Activated naive CD8-positive, alpha-beta T cell treated with anti-CD3 and anti-CD28 coated beads for 36 hours (primary cell): ENCODE data around the gene TALDO1. TPM values are rescaled to one million over a fixed set of nuclear protein-coding genes. Genes with fewer than 3 reads are reported as not detected.
A peak's percentile ranks its signal among the peaks of the same experiment; 100 is the strongest.

Source experiments
- DNase-seq: peaks from one replicate; pipeline ENCODE4 v3.0.0; 2021
- H3K27ac Mint-ChIP-seq: one replicate; pipeline ENCODE4 v1.8.0; 2022; ENCODE audit warnings: mild to moderate bottlenecking, moderate library complexity, mixed read lengths
- H3K27me3 Mint-ChIP-seq: one replicate; pipeline ENCODE4 v1.8.0; 2022; ENCODE audit warnings: mild to moderate bottlenecking, mixed read lengths
- H3K36me3 Mint-ChIP-seq: one replicate; pipeline ENCODE4 v1.8.0; 2021; ENCODE audit warnings: mild to moderate bottlenecking, mixed read lengths
- H3K4me1 Mint-ChIP-seq: one replicate; pipeline ENCODE4 v1.8.0; 2021; ENCODE audit warnings: mixed read lengths
- H3K4me3 Mint-ChIP-seq: one replicate; pipeline ENCODE4 v1.8.0; 2022; ENCODE audit warnings: mild to moderate bottlenecking, moderate library complexity, mixed read lengths
- H3K9me3 Mint-ChIP-seq: one replicate; pipeline ENCODE4 v1.8.0; 2022; ENCODE audit warnings: mixed read lengths
- total RNA-seq, 2 experiments: library from RNA; stranded (reverse); gene quantifications; one replicate each; pipeline ENCODE4 v1.2.3, GENCODE V29; 2021

Gene TALDO1
- total RNA-seq, 2 experiments from 2014 or later: 231 to 243 TPM

DNA sequence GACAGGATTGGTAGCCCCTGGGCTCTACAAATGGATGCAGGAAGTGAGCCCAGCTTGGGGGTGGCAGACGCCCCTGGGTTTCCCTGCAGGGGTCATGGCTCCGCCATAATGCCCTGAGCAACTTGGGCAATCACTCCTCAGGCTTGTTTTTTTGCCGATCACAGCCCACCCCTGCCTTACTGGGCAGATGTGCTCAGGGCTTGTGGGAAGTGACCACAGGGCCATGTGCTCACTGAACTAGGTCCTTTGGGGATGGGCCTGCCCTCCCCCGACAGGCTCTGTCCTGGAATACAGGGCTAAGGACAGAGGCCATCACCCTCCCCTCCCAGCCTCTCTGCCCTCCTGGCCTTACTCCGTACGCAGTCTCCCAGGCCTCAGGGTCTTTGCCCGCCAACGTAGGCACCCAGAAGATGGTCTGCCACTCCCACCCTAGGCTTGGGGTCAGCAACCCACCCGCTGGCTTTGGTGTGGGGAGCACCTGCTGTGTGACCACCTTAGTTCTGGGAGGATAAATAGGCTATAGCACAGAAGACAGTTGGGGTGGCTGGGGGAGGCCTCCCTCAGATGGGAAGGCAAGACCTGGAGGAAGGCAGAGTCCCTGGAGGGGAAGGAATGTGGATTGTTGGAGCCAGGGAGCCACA, 66.3 kb downstream of the TALDO1 start:
- H3K36me3 Mint-ChIP-seq: peaks cover 36% of the 10 kb centered on the region
- peak overlapping the region; percentile 71 for H3K27ac Mint-ChIP-seq
- peak overlapping the region; percentile 1 for H3K4me3 Mint-ChIP-seq
- no peaks in the 10 kb centered on the region for H3K9me3 Mint-ChIP-seq
- H3K27me3 Mint-ChIP-seq: peaks cover 7% of the 10 kb centered on the region
- peaks cover 27% of the 10 kb centered on the region for H3K4me1 Mint-ChIP-seq
- no peak for DNase-seq

Other genes starting within 250 kb of the TALDO1 start
- gene RNH1, start 240.2 kb upstream of the TALDO1 start, total RNA-seq: 10 to 100 TPM; 94.7 to 97.2 TPM
- gene HRAS, start 211.9 kb upstream of the TALDO1 start, total RNA-seq: 10 to 100 TPM; 46.0 to 48.7 TPM
- gene LRRC56, start 209.9 kb upstream of the TALDO1 start, total RNA-seq: 1 to 10 TPM; 1.4 to 2.2 TPM
- 1 to 10 TPM; 1.2 to 1.3 TPM for gene LMNTD2, start 186.7 kb upstream of the TALDO1 start, total RNA-seq
- gene RASSF7, start 186.5 kb upstream of the TALDO1 start, total RNA-seq: 10 to 100 TPM in 1 of 2 experiments, 1 to 10 TPM in 1; 9.8 to 11.5 TPM
- 10 to 100 TPM; 42.3 to 44.3 TPM for gene PHRF1, start 171.0 kb upstream of the TALDO1 start, total RNA-seq
- gene IRF7, start 131.5 kb upstream of the TALDO1 start, total RNA-seq: 10 to 100 TPM; 60.6 to 61.2 TPM
- gene CDHR5, start 122.5 kb upstream of the TALDO1 start, total RNA-seq: not detected
- gene SCT, start 120.3 kb upstream of the TALDO1 start, total RNA-seq: not detected
- gene DRD4, start 110.2 kb upstream of the TALDO1 start, total RNA-seq: under 1 TPM; 0.26 to 0.37 TPM
- gene DEAF1, start 52.2 kb upstream of the TALDO1 start, total RNA-seq: 10 to 100 TPM; 46.1 to 49.7 TPM
- 1 to 10 TPM; 7.6 to 9.2 TPM for gene TMEM80, start 51.6 kb upstream of the TALDO1 start, total RNA-seq
- gene EPS8L2, start 41.2 kb upstream of the TALDO1 start, total RNA-seq: 10 to 100 TPM; 13.3 to 15.9 TPM
- gene GATD1, start 30.0 kb downstream of the TALDO1 start, total RNA-seq: 10 to 100 TPM; 47.7 to 51.9 TPM
- 1 to 10 TPM in 1 of 2 experiments, under 1 TPM in 1; 0.94 to 1.0 TPM for gene CEND1, start 42.6 kb downstream of the TALDO1 start, total RNA-seq
- 10 to 100 TPM; 54.4 to 56.5 TPM for gene SLC25A22, start 50.8 kb downstream of the TALDO1 start, total RNA-seq
- gene PIDD1, start 57.8 kb downstream of the TALDO1 start, total RNA-seq: 10 to 100 TPM; 29.4 to 30.5 TPM
- gene RPLP2, start 62.5 kb downstream of the TALDO1 start, total RNA-seq: 1,000 to 10,000 TPM; 3,139 to 3,274 TPM
- gene PNPLA2, start 71.5 kb downstream of the TALDO1 start, total RNA-seq: 10 to 100 TPM; 32.7 to 34.7 TPM
- 1 to 10 TPM in 1 of 2 experiments, under 1 TPM in 1; 0.76 to 1.1 TPM for gene CRACR2B, start 80.5 kb downstream of the TALDO1 start, total RNA-seq
- 10 to 100 TPM; 47.3 to 51.1 TPM for gene CD151, start 85.5 kb downstream of the TALDO1 start, total RNA-seq
- gene POLR2L, start 95.1 kb downstream of the TALDO1 start, total RNA-seq: 100 to 1,000 TPM; 121 to 134 TPM
- gene TSPAN4, start 95.4 kb downstream of the TALDO1 start, total RNA-seq: 10 to 100 TPM; 12.8 to 16.2 TPM
- gene CHID1, start 163.3 kb downstream of the TALDO1 start, total RNA-seq: 10 to 100 TPM; 73.1 to 81.6 TPM
- gene AP2A2, start 178.4 kb downstream of the TALDO1 start, total RNA-seq: 10 to 100 TPM; 26.3 to 30.3 TPM